CD4-positive, alpha-beta T cell treated with Interleukin-1 beta for 1 hour (primary cell): ENCODE results near the gene CREBBP.

Experiments used
- DNase-seq, 2 donors: peaks; one replicate each; pipeline ENCODE4 v3.0.0-alpha.2; 2020 to 2022

The CREBBP gene

GRCh38 chr16:3761375-3762106 lies 119.0 kb downstream of the CREBBP start:
- no peak for DNase-seq

- DNase-seq: no peak
Observed at GRCh38 chr16:3760518-3760917, 120.0 kb downstream of the CREBBP start.

GRCh38 chr16:3759736-3760135 lies 120.8 kb downstream of the CREBBP start:
- no peak for DNase-seq

- DNase-seq: no peak
Observed at GRCh38 chr16:3756113-3756512, 124.4 kb downstream of the CREBBP start.

GRCh38 chr16:3755249-3755648 lies 125.3 kb downstream of the CREBBP start:
- no peak for DNase-seq

- DNase-seq: no peak
Observed at GRCh38 chr16:3754772-3755171, 125.7 kb downstream of the CREBBP start.

GRCh38 chr16:3754081-3754703 lies 126.3 kb downstream of the CREBBP start:
- no peak for DNase-seq

GRCh38 chr16:3752984-3753383 lies 127.5 kb downstream of the CREBBP start:
- DNase-seq: no peak

GRCh38 chr16:3751878-3752277 lies 128.6 kb downstream of the CREBBP start:
- DNase-seq: no peak

GRCh38 chr16:3748307-3748706 lies 132.2 kb downstream of the CREBBP start:
- DNase-seq: no peak

GRCh38 chr16:3745751-3746355 lies 134.7 kb downstream of the CREBBP start:
- no peak for DNase-seq

- no peak for DNase-seq
Observed at GRCh38 chr16:3744018-3744417, 136.5 kb downstream of the CREBBP start.

GRCh38 chr16:3740934-3741333 lies 139.6 kb downstream of the CREBBP start:
- DNase-seq: no peak

GRCh38 chr16:3740186-3740585 lies 140.3 kb downstream of the CREBBP start:
- DNase-seq: no peak

GRCh38 chr16:3739636-3740035 lies 140.9 kb downstream of the CREBBP start:
- no peak for DNase-seq

- DNase-seq: no peak
Observed at GRCh38 chr16:3738541-3738940, 142.0 kb downstream of the CREBBP start.

- no peak for DNase-seq
Observed at GRCh38 chr16:3738128-3738527, 142.4 kb downstream of the CREBBP start.

- no peak for DNase-seq
Observed at GRCh38 chr16:3737181-3737580, 143.3 kb downstream of the CREBBP start.

GRCh38 chr16:3736116-3736515 lies 144.4 kb downstream of the CREBBP start:
- no peak for DNase-seq

- DNase-seq: no peak
Observed at GRCh38 chr16:3735541-3735940, 145.0 kb downstream of the CREBBP start.

GRCh38 chr16:3734758-3735221 lies 145.7 kb downstream of the CREBBP start:
- DNase-seq: no peak

- no peak for DNase-seq
Observed at GRCh38 chr16:3734084-3734757, 146.3 kb downstream of the CREBBP start.

- DNase-seq: no peak
Observed at GRCh38 chr16:3732171-3732570, 148.3 kb downstream of the CREBBP start.
